Left colon (tissue), 2 donors: ENCODE results near the gene HNRNPA1L2. TPM values are rescaled to one million over a fixed set of nuclear protein-coding genes. Genes with fewer than 3 reads are reported as not detected.
"Not testable (repeated sequence)": the region's sequence is repeated elsewhere in the genome, so short reads cannot be mapped to it uniquely, and the experiment has no call there.

Experiments
- ATAC-seq: fragments of 200-7000 bp; cut with Tn5 transposase; one replicate; pipeline ENCODE4 v1.9.1; 2020; ENCODE audit warnings: mild to moderate bottlenecking, moderate library complexity
- DNase-seq, 2 donors: peaks; one replicate each; pipeline ENCODE4 v3.0.0-alpha.2; 2020
- intact Hi-C, 2 donors: fragments of 100-400 bp; cut with DNase I in 1 of 2; cut with micrococcal nuclease in 1 of 2; formaldehyde crosslinking; loops; one replicate each; pipeline versions ENCODE4 v1.11.2 to v1.14.0; 2022; cut with DNase I, micrococcal nuclease
- total RNA-seq, 2 donors: library from RNA; stranded (reverse); fragmentation: NEBNext Ultra II Directional; extraction: Animal tissue kit (Norgen Biotek cat#: 25700); gene quantifications; one replicate each; pipeline ENCODE4 v1.2.1, GENCODE V29; 2021
- donor health status: DM: no; HTN: no; CAD: no.
- donor health status: DM: yes; HTN: yes; CAD: no.

The HNRNPA1L2 gene
- total RNA-seq, 2 donors from 2014 or later, result 2.6 to 3.3 TPM

GRCh38 chr13:52631083-52631690 lies 11.0 kb upstream of the HNRNPA1L2 start:
- DNase-seq, intact Hi-C loops: not testable (repeated sequence)
- peak; percentile 97 for ATAC-seq

- ATAC-seq (peak; percentile 67), DNase-seq (no peak)
- intact Hi-C loops, result no loop called here
Measured at GRCh38 chr13:52638666-52639328, 3.4 kb upstream of the HNRNPA1L2 start.

GRCh38 chr13:52644108-52644507 lies 1.9 kb downstream of the HNRNPA1L2 start:
- ATAC-seq, result no peak
- DNase-seq, result no peak
- intact Hi-C loops, result no loop called here

GRCh38 chr13:52646967-52647366 lies 4.7 kb downstream of the HNRNPA1L2 start:
- intact Hi-C loops, result no loop called here
- ATAC-seq (no peak), DNase-seq (no peak)

- DNase-seq (no peak), ATAC-seq (no peak)
- intact Hi-C loops, result loop anchor here in 1 of 2 donors (5.0 to 10.0 kb wide), 2 partner anchors 33 to 196 kb away; partner anchors contain the start of genes CKAP2 and VPS36
Measured at GRCh38 chr13:52650731-52651130, 8.5 kb downstream of the HNRNPA1L2 start.

GRCh38 chr13:52651897-52652195 lies 9.6 kb downstream of the HNRNPA1L2 start:
- DNase-seq, result no peak
- intact Hi-C loops, result loop anchor here in 1 of 2 donors (5.0 to 10.0 kb wide), 2 partner anchors 35 to 197 kb away; partner anchors contain the start of genes CKAP2 and VPS36
- peak; percentile 49 for ATAC-seq

GRCh38 chr13:52652196-52652979 lies 10.2 kb downstream of the HNRNPA1L2 start, which contains the start of gene SUGT1:
Gene SUGT1 (plus strand): TSS chr13:52652836. CDS start chr13:52652921, 85 bp downstream.
- DNase-seq (peak; percentile 97 to 98), ATAC-seq (peak; percentile 95)
- intact Hi-C loops, result loop anchor here in 1 of 2 donors (5.0 to 10.0 kb wide), 2 partner anchors 35 to 198 kb away; partner anchors contain the start of genes CKAP2 and VPS36

GRCh38 chr13:52652980-52653303 lies 10.7 kb downstream of the HNRNPA1L2 start:
- no peak for DNase-seq
- intact Hi-C loops, result loop anchor here in 1 of 2 donors (5.0 to 10.0 kb wide), 2 partner anchors 36 to 198 kb away; partner anchors contain the start of genes CKAP2 and VPS36
- ATAC-seq, result peak; percentile 20

- DNase-seq, result no peak
- no peak for ATAC-seq
- intact Hi-C loops, result loop anchor here in 1 of 2 donors (10.0 kb wide), 1 partner anchor 205 kb away; the partner anchor contains the start of genes CKAP2 and VPS36
Measured at GRCh38 chr13:52659340-52659739, 17.1 kb downstream of the HNRNPA1L2 start.

GRCh38 chr13:52664272-52664671 lies 22.0 kb downstream of the HNRNPA1L2 start:
- intact Hi-C loops, result no loop called here

GRCh38 chr13:52665325-52665724 lies 23.1 kb downstream of the HNRNPA1L2 start:
- ATAC-seq (no peak), DNase-seq (no peak)
- intact Hi-C loops, result no loop called here

More at GRCh38 chr13:52664272-52664671, 22.0 kb downstream of the HNRNPA1L2 start:
- no peak for DNase-seq
- ATAC-seq, result no peak

GRCh38 chr13:52669677-52670076 lies 27.4 kb downstream of the HNRNPA1L2 start:
- no peak for DNase-seq
- no peak for ATAC-seq
- intact Hi-C loops, result no loop called here

- ATAC-seq (no peak), DNase-seq (no peak)
- intact Hi-C loops, result no loop called here
Measured at GRCh38 chr13:52670726-52671125, 28.5 kb downstream of the HNRNPA1L2 start.

GRCh38 chr13:52673465-52673864 lies 31.2 kb downstream of the HNRNPA1L2 start:
- DNase-seq (no peak), ATAC-seq (no peak)
- intact Hi-C loops, result no loop called here

- intact Hi-C loops, result no loop called here
- no peak for DNase-seq
Measured at GRCh38 chr13:52677823-52678222, 35.6 kb downstream of the HNRNPA1L2 start.

GRCh38 chr13:52685806-52686205 lies 43.6 kb downstream of the HNRNPA1L2 start:
- intact Hi-C loops, ATAC-seq: not testable (repeated sequence)

More at GRCh38 chr13:52677823-52678222, 35.6 kb downstream of the HNRNPA1L2 start:
- no peak for ATAC-seq

GRCh38 chr13:52686376-52686775 lies 44.1 kb downstream of the HNRNPA1L2 start:
- intact Hi-C loops, result no loop called here
- ATAC-seq, result no peak
- DNase-seq, result no peak

More at GRCh38 chr13:52685806-52686205, 43.6 kb downstream of the HNRNPA1L2 start:
- DNase-seq, result not testable (repeated sequence)
